ENCODE results near the gene CLEC11A.
"Not testable (repeated sequence)": the region's sequence is repeated elsewhere in the genome, so short reads cannot be mapped to it uniquely, and the experiment has no call there.

- not testable (repeated sequence) for TF ChIP-seq CTCF (IDR thresholded peaks at IDR 0.05; ENCODE audit: low read length); EZH2phosphoT487 (IDR thresholded peaks at IDR 0.05; ENCODE audit: low read length); EZH2 (optimal IDR thresholded peaks at IDR 0.05; ENCODE audit: low read depth, low read length)
These were observed 38.3 kb downstream of the CLEC11A start for GRCh38 chr19:50761501-50761900.
